Stimulated activated CD8-positive, alpha-beta memory T cell treated with anti-CD3 and anti-CD28 coated beads, Interleukin-15, amount 100 ng/mL, for 1 hour (primary cell): ENCODE results near the gene MORF4L1.
A peak's percentile ranks its signal among the peaks of the same experiment; 100 is the strongest.
"Not testable (repeated sequence)": the region's sequence is repeated elsewhere in the genome, so short reads cannot be mapped to it uniquely, and the experiment has no call there.

ENCODE experiments used
- DNase-seq: peaks from one replicate; pipeline ENCODE4 v3.0.0-alpha.2; 2020; ENCODE audit warnings: low read depth

The MORF4L1 gene

GRCh38 chr15:78927077-78927790 is 54.5 kb downstream of the MORF4L1 start:
- no peak for DNase-seq

- not testable (repeated sequence) for DNase-seq
Observed at GRCh38 chr15:78928176-78928575, 55.5 kb downstream of the MORF4L1 start.

DNA sequence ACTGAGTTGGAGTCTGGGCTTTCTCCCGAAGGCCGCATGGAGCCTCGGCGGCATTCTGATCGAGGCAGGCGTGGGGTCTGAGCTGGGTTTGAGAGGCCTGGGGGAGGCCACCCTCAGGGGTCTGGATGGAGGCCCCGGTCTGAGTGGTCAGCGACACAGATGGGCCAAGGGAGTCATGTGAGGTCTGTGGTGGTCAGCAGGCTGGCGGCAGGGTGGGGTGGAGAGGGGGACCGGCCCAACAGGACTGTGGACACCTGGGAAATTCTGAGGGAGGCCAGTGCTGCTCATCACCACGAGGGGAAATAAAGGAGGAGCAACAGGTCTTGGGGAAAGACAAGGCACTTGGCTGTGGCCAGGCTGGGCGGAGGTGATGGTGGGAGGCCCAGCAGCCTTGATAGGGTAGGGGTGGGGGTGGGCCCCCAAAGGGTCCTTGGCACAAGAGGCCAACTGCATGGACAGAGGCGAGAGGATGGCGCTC is 56.0 kb downstream of the MORF4L1 start:
- no peak for DNase-seq

GRCh38 chr15:78929536-78930264 is 57.0 kb downstream of the MORF4L1 start:
- no peak for DNase-seq

GRCh38 chr15:78930577-78931388 is 58.1 kb downstream of the MORF4L1 start:
- no peak for DNase-seq

DNA sequence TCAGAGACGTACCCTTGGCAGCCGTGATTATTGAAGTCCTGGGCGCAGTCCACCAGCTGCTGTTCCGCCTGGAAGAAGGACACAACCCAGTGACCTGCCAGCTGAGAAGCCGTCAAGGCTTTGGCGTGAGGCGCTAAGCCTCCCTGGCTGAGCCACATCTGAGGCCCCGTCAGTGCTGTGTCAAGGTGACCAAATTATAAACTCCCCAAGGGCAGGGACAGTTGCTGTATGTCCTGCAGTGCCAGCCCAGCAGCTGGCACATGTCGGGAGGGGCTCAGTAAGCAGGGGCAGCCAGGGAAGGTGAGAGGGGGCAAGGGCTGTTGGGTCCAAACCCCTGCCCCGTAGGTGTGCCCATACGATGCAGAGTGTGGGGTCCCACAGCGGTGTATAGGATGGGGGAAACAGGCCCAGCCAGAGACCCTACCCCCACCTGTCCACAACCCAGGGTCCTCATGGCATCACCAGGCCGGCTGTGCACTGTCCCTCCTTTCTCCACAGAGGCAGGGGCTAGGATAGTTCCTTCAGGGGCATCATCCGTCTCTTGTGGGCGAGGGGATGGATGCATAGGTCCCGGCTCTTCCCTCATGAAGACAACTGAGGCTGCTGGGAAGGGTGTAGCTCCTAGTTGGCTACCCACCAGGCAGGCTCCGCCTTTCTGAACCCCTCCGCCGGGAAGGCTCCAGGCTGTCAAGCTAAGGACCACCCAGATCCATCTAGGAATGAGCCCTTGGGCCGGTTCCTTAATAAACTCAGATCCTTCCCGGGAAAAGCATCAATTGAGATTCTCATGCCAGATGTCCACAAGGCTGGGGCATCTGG is 59.0 kb downstream of the MORF4L1 start:
- DNase-seq, result no peak

GRCh38 chr15:78932258-78932808 is 59.6 kb downstream of the MORF4L1 start:
- DNase-seq, result no peak

- DNase-seq, result no peak
Observed at GRCh38 chr15:78933187-78933822, 60.6 kb downstream of the MORF4L1 start.

- no peak for DNase-seq
Observed at GRCh38 chr15:78933823-78934654, 61.3 kb downstream of the MORF4L1 start.

- DNase-seq, result no peak
Observed at GRCh38 chr15:78934655-78935023, 61.9 kb downstream of the MORF4L1 start.

DNA sequence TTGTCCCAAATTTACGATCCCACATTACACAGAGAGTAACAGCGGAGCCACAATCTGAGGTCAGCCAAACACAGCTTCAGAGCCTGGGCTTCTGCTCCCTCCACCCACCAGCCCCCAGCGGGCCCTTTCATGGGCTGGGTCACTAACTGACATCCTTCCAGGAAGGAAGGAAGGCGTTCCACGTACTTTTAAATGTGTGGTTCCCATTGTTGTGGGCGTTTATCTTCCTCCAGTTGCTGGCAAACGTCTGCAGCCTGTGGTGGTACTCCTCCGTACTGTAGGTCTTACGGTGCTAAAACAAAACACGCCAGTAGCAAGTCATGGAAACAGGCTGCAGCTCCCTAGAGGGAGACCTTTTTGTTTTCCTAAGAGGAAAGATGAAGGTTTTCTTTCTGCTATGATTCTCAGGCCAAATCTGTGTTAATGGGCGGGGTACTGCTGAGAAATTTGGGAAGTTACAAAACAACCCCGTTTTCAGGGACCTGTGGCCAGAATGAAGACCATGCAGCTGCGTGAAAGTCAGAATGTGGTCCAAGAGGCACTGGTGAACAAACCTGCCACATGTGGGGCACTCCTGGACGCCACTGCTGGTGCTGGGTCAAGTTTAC is 64.5 kb downstream of the MORF4L1 start:
- DNase-seq, result no peak

GRCh38 chr15:78938658-78939488 is 66.2 kb downstream of the MORF4L1 start:
- no peak for DNase-seq

GRCh38 chr15:78942741-78943140 is 70.1 kb downstream of the MORF4L1 start:
- DNase-seq, result no peak

GRCh38 chr15:78943692-78944091 is 71.0 kb downstream of the MORF4L1 start:
- DNase-seq, result no peak

- no peak for DNase-seq
Observed at GRCh38 chr15:78944202-78944625, 71.5 kb downstream of the MORF4L1 start.

- peak; percentile 32 for DNase-seq
Observed at GRCh38 chr15:78944669-78945407, 72.1 kb downstream of the MORF4L1 start, which contains the start of gene CTSH. Gene CTSH (minus strand): TSS chr15:78945046. CDS start chr15:78944981, 65 bp downstream.

GRCh38 chr15:78946493-78946892 is 73.8 kb downstream of the MORF4L1 start:
- no peak for DNase-seq

DNA sequence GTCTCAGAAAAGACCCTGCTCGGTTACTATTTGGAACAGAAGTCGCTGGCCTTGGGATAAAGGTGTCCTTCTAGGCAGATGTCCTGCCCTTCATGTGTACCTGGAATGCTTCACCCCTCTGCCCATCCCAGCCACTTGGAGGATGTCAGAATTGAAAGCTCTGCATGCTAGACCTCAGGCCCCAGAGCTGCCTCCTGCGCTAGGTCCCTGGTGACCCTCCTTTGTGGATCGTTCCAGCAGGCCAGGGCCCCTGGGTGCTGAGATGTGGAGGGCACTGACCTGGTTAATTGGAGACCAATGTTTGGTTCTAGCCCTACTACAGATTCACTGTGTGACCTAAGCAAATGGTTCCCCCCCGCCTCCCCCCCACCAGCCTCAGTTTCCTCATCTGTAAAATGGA is 74.8 kb downstream of the MORF4L1 start:
- no peak for DNase-seq
